Astrocyte of the cerebellum (primary cell): ENCODE results near the gene ZBTB2.
"Not testable (repeated sequence)": the region's sequence is repeated elsewhere in the genome, so short reads cannot be mapped to it uniquely, and the experiment has no call there.

ENCODE experiments used
- DNase-seq: peaks from one replicate; pipeline ENCODE4 v3.0.0-alpha.2; 2011; ENCODE audit warnings: low read depth
- H3K4me3 ChIP-seq: 2 replicates; pipeline ENCODE4 v1.5.1; 2011; ENCODE audit warnings: mild to moderate bottlenecking, low read depth, low read length, moderate library complexity
- in situ Hi-C: cut with HindIII; loops from 2 replicates; pipeline ENCODE4 v1.10.0; 2017; ENCODE audit warnings: low sequenced_read_pairs
- TF ChIP-seq, protein P1 (sequence below): IDR thresholded peaks from 2 replicates; pipeline ENCODE4 v1.5.1; 2012; ENCODE audit warnings: low read length, low read depth, moderate library complexity, mild to moderate bottlenecking; ENCODE audit errors: missing control alignments

The ZBTB2 gene

DNA sequence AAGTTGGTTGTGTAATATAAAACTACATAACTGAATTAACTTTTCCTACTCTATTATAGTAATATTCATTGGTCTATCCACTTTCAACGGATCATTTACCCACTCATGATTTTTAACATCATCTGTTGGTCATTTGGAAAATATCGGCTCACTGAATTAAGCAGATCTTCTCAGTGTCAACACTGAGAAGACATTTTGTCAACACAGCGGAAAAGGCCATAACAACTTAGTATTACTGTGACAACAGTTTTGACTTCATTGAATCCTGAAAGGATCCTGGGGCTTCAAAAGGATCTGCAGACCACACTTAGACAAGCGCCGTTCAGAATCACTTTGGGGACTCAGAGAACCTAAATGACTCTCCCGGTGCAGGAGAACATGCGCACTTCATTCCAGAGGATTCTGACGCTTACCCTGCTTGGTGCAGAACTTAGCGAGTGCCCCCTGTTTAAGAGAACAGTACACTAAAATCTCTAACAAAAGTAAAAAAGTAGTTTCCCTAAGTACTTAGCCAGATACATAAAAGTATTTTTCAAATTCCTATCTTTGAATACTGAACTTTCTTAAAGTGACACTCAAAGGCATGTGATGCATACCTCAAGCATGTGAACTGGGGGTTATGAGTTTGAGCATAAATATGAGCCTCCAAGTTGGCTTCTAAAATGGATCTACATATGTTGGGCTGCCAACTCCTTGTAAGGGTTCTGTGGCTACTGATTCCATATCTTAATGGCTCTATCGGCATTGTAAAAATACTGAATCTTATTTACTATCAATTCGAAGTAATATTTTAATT, 4.0 kb downstream of the ZBTB2 start:
- H3K4me3 ChIP-seq: no peak overlapping the region
- TF ChIP-seq, protein P1, sequence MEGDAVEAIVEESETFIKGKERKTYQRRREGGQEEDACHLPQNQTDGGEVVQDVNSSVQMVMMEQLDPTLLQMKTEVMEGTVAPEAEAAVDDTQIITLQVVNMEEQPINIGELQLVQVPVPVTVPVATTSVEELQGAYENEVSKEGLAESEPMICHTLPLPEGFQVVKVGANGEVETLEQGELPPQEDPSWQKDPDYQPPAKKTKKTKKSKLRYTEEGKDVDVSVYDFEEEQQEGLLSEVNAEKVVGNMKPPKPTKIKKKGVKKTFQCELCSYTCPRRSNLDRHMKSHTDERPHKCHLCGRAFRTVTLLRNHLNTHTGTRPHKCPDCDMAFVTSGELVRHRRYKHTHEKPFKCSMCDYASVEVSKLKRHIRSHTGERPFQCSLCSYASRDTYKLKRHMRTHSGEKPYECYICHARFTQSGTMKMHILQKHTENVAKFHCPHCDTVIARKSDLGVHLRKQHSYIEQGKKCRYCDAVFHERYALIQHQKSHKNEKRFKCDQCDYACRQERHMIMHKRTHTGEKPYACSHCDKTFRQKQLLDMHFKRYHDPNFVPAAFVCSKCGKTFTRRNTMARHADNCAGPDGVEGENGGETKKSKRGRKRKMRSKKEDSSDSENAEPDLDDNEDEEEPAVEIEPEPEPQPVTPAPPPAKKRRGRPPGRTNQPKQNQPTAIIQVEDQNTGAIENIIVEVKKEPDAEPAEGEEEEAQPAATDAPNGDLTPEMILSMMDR: no peak
- in situ Hi-C loops: no loop called here
- no peak for DNase-seq

DNA sequence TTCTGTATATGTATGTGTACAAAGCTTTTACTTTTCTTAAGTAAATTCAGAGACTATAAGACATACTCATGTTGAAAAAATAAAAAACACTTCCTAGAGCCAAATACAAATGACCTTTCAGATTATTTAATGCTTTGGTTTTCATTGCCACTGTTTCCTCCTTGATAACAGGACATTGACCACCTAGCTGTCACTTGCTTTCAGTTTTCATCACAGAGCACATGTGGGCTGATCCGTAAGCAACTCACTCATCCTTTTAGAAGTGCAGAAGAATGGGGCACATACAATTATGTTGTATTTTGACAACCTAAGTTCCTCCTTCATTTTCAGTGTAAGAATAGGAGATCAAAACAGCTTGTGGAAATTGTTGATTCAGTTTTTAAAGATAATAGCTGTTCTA, 6.2 kb downstream of the ZBTB2 start:
- in situ Hi-C loops: no loop called here
- no peak overlapping the region for H3K4me3 ChIP-seq
- no peak for DNase-seq
- TF ChIP-seq, protein P1: no peak

DNA sequence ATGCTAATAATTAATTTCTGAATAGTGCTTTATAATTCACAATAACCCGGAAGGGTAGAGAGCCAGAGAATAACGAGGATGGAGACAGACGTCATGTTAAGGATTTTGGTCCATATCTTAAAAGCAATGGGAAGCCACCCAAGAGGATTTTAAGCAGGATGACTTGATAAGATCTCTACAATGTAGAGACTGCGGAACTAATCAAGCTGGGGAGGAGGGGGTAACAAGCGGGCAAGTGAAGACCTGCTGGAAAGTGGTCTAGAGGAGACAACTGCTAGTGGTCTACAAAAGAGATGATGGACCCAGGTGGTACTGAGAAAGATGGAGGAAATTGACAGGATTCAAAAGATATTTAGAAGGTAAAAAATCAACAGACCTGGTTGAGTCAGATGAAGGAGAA, 7.2 kb downstream of the ZBTB2 start:
- no peak for DNase-seq
- TF ChIP-seq, protein P1: no peak
- in situ Hi-C loops: no loop called here
- H3K4me3 ChIP-seq: no peak overlapping the region

DNA sequence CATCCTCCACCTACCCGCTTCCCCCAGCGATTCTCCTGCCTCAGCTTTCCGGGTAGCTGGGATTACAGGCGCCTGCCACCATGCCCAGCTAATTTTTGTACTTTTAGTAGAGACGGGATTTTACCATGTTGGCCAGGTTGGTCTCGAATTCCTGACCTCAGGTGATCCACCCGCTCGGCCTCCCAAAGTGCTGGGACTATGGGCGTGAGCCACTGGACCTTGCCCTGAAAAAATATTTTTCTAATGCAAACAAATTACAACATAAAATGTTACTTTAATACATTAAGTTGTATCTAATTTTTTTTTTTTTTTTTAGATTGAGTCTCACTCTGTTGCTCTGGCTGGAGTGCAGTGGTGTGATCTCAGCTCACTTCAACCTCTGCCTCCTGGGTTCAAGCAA, 8.7 kb downstream of the ZBTB2 start:
- H3K4me3 ChIP-seq, DNase-seq, in situ Hi-C loops: not testable (repeated sequence)

DNA sequence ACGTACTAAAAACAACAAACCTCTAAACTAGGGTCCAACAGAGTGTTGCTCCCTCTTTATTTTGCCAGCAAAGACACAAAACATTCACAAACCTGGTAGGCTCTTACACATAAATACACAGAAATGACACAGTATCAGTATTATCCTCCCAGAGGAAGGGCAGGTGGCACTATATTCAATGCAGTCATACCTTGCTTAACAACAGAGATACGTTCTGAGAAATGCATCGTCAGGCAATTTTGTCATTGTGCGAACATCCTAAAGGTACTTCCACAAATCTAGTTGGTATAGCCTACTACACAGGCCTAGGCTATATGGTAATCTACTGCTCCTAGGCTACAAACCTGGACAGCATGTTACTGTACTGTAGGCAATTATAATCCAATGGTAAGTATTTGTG, 9.6 kb downstream of the ZBTB2 start:
- no peak overlapping the region for H3K4me3 ChIP-seq
- in situ Hi-C loops: no loop called here
- DNase-seq: no peak
- TF ChIP-seq, protein P1: no peak

DNA sequence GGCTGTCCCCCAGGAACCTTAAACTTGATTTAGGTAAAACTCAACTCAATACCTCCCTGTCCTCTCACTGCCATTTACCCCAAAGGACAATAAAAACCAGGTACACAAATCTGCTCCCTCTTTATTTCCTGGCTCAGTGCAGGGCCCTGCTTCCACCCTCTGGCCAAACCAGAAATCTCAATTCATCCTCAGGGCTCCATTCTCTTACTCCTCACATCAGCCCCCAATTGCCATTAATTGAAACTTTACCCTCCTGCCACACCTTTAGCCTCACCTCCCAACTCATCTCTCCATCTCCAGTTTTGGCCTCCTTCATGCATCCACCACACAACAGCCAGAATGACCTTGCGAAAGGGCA, 10.5 kb downstream of the ZBTB2 start:
- DNase-seq: no peak
- TF ChIP-seq, protein P1: no peak
- H3K4me3 ChIP-seq: no peak overlapping the region
- in situ Hi-C loops: no loop called here

DNA sequence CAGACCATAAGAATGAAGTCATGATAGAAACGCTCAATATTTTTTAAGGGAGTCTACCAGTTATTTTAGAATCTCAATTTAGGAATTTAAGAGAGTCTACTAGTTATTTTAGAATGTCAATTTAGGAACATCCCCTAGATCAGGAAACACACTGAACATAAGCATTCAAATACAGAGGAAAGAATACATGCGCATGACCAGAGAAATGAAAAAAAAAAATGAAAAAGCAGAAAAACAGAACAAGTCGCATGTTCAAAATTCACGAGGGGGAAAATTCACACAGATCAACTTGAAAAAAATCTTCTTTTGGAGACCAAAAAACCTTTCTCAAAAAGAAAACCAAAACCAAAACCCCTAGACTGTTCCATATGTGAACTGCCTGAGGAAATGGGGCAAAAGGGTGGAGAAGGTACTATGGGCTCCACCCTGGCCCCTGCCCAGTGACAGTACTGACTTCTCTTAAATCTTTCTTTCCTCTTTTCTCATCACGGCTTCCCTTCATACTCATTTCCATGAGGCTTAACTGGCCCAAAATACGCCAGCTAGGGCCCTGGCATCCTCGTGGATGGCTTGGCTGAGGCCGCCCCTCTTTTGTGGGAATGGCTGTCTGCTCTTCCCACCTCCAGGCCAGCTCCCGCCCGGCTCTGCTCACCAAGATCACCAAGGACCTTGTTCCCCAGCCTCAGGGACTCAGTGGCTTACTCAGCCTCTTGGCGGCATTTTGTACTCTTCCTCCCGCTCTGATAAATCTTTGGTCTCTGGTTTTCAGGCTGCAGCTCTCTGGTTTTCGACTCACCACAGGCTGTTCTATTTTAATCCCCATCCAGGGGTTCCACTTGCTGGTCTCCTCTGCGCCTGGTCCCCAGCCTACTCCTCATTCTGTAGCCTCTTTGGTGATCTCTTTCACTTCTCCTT, 11.2 kb downstream of the ZBTB2 start:
- no peak for DNase-seq
- TF ChIP-seq, protein P1: no peak
- in situ Hi-C loops: no loop called here
- no peak overlapping the region for H3K4me3 ChIP-seq
